NT2/D1 (cell line): ENCODE data around the gene N4BP2L1.

ENCODE experiments used
- DNase-seq: peaks from one replicate; pipeline ENCODE4 v3.0.0-alpha.2; 2011; ENCODE audit warnings: low read depth, low spot score
- H3K27me3 ChIP-seq: 2 replicates; pipeline ENCODE4 v1.6.0; 2011; ENCODE audit warnings: mild to moderate bottlenecking; ENCODE audit not compliant: insufficient read length, insufficient read depth
- H3K36me3 ChIP-seq: 2 replicates; pipeline ENCODE4 v1.6.1; 2011; ENCODE audit warnings: mild to moderate bottlenecking, low read length, mixed read lengths; ENCODE audit not compliant: insufficient read depth, insufficient read length
- H3K4me1 ChIP-seq: 2 replicates; pipeline ENCODE4 v1.5.1; 2011; ENCODE audit not compliant: insufficient read depth, insufficient read length
- H3K4me3 ChIP-seq: 2 replicates; pipeline ENCODE4 v1.5.1; 2011; ENCODE audit warnings: low read depth; ENCODE audit not compliant: insufficient read length
- H3K9ac ChIP-seq: 2 replicates; pipeline ENCODE4 v1.6.0; 2011; ENCODE audit warnings: low read depth; ENCODE audit not compliant: insufficient read length
- H3K9me3 ChIP-seq: 2 replicates; pipeline ENCODE4 v1.5.1; 2011; ENCODE audit warnings: mild to moderate bottlenecking, low read length; ENCODE audit not compliant: insufficient read depth
- SUZ12 ChIP-seq: IDR thresholded peaks from 2 replicates; pipeline ENCODE4 v1.6.1; 2011; ENCODE audit not compliant: insufficient read length, insufficient read depth; ENCODE audit errors: extremely low read depth
- YY1 ChIP-seq: IDR thresholded peaks from 2 replicates; pipeline ENCODE4 v1.6.1; 2011; ENCODE audit not compliant: insufficient read length, insufficient read depth
- ZNF274 ChIP-seq: IDR thresholded peaks from 2 replicates; pipeline ENCODE4 v1.6.1; 2011; ENCODE audit warnings: mild to moderate bottlenecking, low read depth, low read length

N4BP2L1 gene

DNA sequence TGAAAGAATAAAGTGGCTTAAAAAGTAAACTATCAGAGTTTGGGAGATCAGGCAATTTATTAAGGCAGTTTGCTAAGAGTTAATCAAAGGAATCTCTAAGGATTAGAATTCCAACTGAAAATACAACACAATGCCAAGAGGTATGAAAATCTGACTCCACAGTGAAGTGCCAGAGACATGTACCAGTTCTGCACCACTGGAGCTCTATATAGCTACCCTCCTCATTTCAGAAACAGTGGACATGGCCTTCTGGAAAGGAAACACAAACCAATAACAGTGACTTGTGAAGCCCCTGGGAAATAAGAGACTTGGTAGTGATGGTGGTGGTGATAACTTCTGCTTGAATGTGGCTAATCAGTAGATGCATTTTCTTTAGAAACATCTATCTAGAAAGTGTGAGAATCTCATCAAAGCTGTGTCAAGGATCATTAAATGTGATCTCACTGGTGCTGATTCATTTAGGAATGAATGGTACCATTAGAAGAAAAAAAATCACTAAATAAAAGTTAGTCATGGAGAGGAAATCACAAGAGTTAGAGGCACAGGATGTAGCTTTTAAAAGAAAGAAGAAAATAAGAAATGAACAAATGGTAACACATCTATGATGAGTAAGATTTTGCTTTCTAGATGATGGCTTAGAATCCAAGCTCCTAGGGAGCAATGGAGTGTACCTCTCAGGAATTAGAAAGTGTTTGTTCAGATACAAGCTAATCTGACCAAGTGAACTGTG is 20.1 kb upstream of the N4BP2L1 start:
- TF ChIP-seq ZNF274 (no peak), YY1 (no peak), SUZ12 (no peak)
- H3K36me3 ChIP-seq = no peaks in the 10 kb centered on the region
- no peak for DNase-seq
- no peak overlapping the region for H3K9ac ChIP-seq
- no peaks in the 10 kb centered on the region for H3K27me3 ChIP-seq
- H3K4me3 ChIP-seq = no peak overlapping the region
- no peaks in the 10 kb centered on the region for H3K9me3 ChIP-seq
- no peaks in the 10 kb centered on the region for H3K4me1 ChIP-seq

DNA sequence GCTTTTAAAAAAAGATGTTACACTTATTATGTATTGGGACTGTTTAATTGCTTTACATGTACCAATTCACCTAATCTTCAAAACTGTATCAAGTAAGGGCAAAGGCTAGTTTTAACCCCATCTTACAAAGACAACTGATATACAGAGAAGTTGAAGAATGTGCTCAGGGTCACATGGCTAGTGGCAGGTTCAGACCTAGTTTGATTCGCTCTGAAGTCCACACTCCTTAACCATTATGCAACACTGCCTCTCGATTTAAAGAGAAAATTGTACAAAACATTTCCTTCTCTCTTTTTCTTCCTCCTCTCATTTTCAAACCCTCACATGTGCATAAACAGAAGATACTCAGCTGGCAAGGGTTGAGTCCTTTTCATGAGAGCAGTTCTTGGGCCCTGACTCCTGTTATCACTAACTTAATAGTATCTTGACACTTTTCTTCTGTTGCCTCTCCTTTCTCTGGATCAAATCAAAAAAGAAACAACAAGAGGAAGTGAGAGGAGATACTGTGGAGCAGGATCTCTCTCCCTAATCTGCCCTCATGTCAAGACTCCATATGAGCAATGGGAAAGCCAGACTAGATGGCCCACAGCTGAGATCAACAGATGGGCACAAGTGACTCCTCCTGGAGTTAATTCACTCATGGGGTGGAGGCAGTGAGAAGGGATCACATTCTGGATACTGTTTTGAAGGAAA is 19.0 kb upstream of the N4BP2L1 start:
- no peak for DNase-seq
- TF ChIP-seq SUZ12 (no peak), YY1 (no peak), ZNF274 (no peak)
- no peaks in the 10 kb centered on the region for H3K9me3 ChIP-seq
- no peaks in the 10 kb centered on the region for H3K36me3 ChIP-seq
- H3K27me3 ChIP-seq = no peaks in the 10 kb centered on the region
- H3K4me1 ChIP-seq = no peaks in the 10 kb centered on the region
- no peak overlapping the region for H3K9ac ChIP-seq
- no peak overlapping the region for H3K4me3 ChIP-seq

DNA sequence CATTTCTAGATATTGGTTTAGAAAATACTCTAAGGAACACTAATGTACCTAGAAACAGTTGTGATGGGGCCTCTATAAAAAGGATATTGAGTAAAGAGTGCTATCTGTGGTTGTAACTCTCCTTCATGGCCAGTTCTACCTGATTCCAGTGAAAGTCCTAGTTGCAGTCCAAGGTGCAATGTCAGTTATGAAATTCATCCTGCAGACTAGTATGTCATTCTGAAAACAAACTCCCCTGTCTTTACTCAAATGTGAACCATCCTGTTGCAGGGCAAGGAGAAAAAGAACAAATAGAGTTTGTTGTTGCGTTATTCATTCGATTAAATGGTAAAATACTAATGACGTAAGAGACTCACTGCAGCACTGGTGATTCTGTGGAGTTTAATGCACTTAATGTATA is 18.3 kb upstream of the N4BP2L1 start:
- no peak overlapping the region for H3K4me3 ChIP-seq
- H3K4me1 ChIP-seq = no peaks in the 10 kb centered on the region
- no peak for DNase-seq
- no peak for TF ChIP-seq SUZ12
- H3K36me3 ChIP-seq = no peaks in the 10 kb centered on the region
- H3K9ac ChIP-seq = no peak overlapping the region
- no peaks in the 10 kb centered on the region for H3K27me3 ChIP-seq
- no peaks in the 10 kb centered on the region for H3K9me3 ChIP-seq

DNA sequence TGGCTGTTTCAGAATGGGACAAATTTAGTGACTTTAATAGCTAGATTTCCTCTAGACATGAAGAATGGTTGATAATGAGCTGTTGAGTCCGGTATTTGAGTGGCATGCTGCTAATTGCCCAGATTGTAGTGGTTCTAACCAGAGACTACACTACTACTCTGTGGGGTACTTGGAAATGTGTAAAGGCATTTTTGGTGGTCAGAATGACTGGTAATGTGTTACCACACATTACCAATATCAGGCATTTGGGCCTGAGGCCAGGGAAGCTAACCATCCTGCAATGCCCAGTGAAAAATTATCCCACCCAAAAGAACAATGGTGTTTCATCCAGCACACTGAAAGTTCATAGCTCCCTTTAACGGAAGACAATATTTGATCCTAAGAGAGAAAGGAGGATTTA is 17.5 kb upstream of the N4BP2L1 start:
- H3K4me3 ChIP-seq = no peak overlapping the region
- H3K4me1 ChIP-seq = no peaks in the 10 kb centered on the region
- no peaks in the 10 kb centered on the region for H3K27me3 ChIP-seq
- no peaks in the 10 kb centered on the region for H3K36me3 ChIP-seq
- no peak overlapping the region for H3K9ac ChIP-seq
- TF ChIP-seq ZNF274 (no peak), YY1 (no peak), SUZ12 (no peak)
- H3K9me3 ChIP-seq = no peaks in the 10 kb centered on the region
- no peak for DNase-seq

DNA sequence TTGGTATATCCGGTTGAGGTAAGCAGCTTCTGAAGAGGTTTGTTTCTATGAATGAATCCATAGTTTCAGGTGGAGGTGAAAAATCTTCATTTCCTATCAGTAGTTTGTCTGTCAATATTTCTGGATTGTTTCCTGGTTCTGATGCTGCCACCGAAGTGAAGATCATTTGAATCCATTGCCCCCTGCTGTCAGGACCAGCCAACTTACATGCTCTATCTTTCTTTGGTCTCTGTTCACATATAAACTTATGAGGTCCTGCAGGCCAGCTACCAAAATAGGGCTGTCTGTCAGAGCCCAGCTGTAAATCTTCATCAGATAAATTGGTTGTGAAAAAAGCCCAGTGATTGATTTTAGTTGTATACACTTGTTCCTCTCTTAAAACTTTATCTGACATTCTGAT is 15.2 kb upstream of the N4BP2L1 start:
- H3K9me3 ChIP-seq = no peaks in the 10 kb centered on the region
- no peaks in the 10 kb centered on the region for H3K27me3 ChIP-seq
- TF ChIP-seq YY1 = no peak
- TF ChIP-seq SUZ12 = no peak
- TF ChIP-seq ZNF274 = no peak
- DNase-seq = no peak
- no peaks in the 10 kb centered on the region for H3K36me3 ChIP-seq
- H3K4me1 ChIP-seq = no peaks in the 10 kb centered on the region
- no peak overlapping the region for H3K4me3 ChIP-seq
- H3K9ac ChIP-seq = no peak overlapping the region

DNA sequence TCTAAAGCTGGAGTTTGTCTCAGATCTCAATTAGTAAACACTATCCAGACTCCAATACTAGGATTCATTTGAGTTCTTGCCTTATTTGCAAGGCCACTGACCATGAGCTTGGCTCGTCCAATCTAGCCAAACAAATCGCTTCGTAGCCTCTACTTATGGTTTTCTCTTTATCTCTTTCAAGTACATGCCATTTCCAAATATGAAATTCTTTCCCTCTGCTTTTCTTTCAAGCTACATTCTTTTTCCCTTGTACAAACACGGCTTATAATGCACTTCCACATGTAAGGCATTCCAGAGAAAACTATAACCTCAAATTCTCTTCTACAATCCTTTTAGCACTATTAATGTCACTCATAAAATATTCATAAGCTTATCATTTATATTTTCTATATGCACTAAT is 10.9 kb upstream of the N4BP2L1 start:
- TF ChIP-seq SUZ12 = no peak
- Histone ChIP-seq H3K4me3 (no peak overlapping the region), H3K9ac (no peak overlapping the region), H3K36me3 (no peaks in the 10 kb centered on the region), H3K27me3 (no peaks in the 10 kb centered on the region), H3K9me3 (no peaks in the 10 kb centered on the region), H3K4me1 (no peaks in the 10 kb centered on the region)
- no peak for DNase-seq

DNA sequence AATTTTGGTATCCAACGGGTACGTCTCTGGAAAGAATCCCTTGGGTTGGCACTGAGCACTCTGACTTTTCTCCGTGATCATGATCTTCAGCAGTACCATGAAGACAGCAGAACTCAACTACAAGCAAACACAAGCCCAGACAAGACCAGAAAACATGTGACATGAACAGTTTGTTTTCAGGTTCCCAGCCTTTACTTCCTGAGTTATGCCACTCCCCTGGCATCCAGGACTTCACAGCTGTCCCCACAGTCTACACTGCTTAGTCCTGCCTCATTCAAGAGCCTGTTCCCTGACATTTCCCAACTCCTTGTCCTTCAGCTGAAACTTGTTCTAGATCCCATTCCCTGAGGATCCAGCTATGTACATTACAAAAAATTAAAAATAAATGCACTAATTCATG is 4.9 kb upstream of the N4BP2L1 start:
- DNase-seq = no peak
- H3K4me1 ChIP-seq = no peaks in the 10 kb centered on the region
- no peak for TF ChIP-seq SUZ12

More for the DNA sequence above, 4.9 kb upstream of the N4BP2L1 start:
- H3K36me3 ChIP-seq = no peaks in the 10 kb centered on the region
- no peaks in the 10 kb centered on the region for H3K27me3 ChIP-seq
- no peak overlapping the region for H3K4me3 ChIP-seq
- H3K9ac ChIP-seq = no peak overlapping the region
- H3K9me3 ChIP-seq = no peaks in the 10 kb centered on the region
